Mesothelial cell of epicardium (in vitro differentiated cells): ENCODE results near the gene TIGD4. TPM values are rescaled to one million over a fixed set of nuclear protein-coding genes. Genes with fewer than 3 reads are reported as not detected.

ENCODE experiments used
- DNase-seq, 2 experiments: peaks; one replicate each; pipeline ENCODE4 v3.0.0; 2021; ENCODE audit warnings: low spot score in 2 of 2; ENCODE audit not compliant: unreplicated experiment in 2 of 2
- H3K27ac Mint-ChIP-seq: 2 replicates; pipeline ENCODE4 v1.8.0; 2021; ENCODE audit warnings: mixed read lengths
- H3K27me3 Mint-ChIP-seq: 2 replicates; pipeline ENCODE4 v1.8.0; 2021; ENCODE audit warnings: low read depth, mixed read lengths
- H3K36me3 Mint-ChIP-seq: 2 replicates; pipeline ENCODE4 v1.8.0; 2021; ENCODE audit warnings: mixed read lengths
- H3K4me1 Mint-ChIP-seq: 2 replicates; pipeline ENCODE4 v1.8.0; 2021; ENCODE audit warnings: mixed read lengths
- H3K4me3 Mint-ChIP-seq: 2 replicates; pipeline ENCODE4 v1.8.0; 2021; ENCODE audit warnings: mild to moderate bottlenecking, moderate library complexity, mixed read lengths
- H3K9me3 Mint-ChIP-seq: 2 replicates; pipeline ENCODE4 v1.8.0; 2021; ENCODE audit warnings: mixed read lengths
- total RNA-seq: library from RNA; stranded (reverse); gene quantifications from 3 replicates; pipeline ENCODE4 v1.2.1, GENCODE V29; 2021
- TF ChIP-seq, protein P1 (sequence below): fragments of 200-600 bp; sonication (generic); IDR thresholded peaks from one replicate; pipeline ENCODE4 v1.5.0; 2021; ENCODE audit warnings: antibody characterized with exemption; ENCODE audit not compliant: unreplicated experiment

The TIGD4 gene
- total RNA-seq, 1 donor from 2014 or later = 0.65 TPM

DNA sequence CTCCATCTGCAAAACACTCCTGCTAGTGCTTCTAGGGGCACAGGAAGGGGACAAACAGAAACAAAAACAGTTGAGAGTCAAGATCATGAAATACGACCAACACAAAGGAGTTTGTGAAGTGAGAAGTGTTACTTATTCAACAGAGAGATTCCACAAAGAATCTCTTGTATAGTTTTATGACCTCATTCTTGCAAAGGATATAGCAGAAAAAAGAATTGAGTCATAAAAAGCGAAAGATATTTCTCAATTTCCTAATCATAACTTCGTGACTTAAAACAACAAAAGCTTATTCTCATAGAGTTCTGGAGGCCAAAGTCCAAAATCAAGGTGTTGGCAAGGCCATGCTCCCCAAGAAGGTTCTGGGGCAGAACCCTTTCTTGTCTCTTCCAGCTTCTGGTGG lies 40.7 kb downstream of the TIGD4 start:
- Mint-ChIP-seq H3K4me1 (peaks cover 2% of the 10 kb centered on the region), H3K9me3 (no peaks in the 10 kb centered on the region), H3K36me3 (no peaks in the 10 kb centered on the region), H3K27ac (no peak overlapping the region), H3K4me3 (no peak overlapping the region), H3K27me3 (peaks cover 3% of the 10 kb centered on the region)
- TF ChIP-seq, protein P1, sequence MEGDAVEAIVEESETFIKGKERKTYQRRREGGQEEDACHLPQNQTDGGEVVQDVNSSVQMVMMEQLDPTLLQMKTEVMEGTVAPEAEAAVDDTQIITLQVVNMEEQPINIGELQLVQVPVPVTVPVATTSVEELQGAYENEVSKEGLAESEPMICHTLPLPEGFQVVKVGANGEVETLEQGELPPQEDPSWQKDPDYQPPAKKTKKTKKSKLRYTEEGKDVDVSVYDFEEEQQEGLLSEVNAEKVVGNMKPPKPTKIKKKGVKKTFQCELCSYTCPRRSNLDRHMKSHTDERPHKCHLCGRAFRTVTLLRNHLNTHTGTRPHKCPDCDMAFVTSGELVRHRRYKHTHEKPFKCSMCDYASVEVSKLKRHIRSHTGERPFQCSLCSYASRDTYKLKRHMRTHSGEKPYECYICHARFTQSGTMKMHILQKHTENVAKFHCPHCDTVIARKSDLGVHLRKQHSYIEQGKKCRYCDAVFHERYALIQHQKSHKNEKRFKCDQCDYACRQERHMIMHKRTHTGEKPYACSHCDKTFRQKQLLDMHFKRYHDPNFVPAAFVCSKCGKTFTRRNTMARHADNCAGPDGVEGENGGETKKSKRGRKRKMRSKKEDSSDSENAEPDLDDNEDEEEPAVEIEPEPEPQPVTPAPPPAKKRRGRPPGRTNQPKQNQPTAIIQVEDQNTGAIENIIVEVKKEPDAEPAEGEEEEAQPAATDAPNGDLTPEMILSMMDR = no peak
- no peak for DNase-seq

DNA sequence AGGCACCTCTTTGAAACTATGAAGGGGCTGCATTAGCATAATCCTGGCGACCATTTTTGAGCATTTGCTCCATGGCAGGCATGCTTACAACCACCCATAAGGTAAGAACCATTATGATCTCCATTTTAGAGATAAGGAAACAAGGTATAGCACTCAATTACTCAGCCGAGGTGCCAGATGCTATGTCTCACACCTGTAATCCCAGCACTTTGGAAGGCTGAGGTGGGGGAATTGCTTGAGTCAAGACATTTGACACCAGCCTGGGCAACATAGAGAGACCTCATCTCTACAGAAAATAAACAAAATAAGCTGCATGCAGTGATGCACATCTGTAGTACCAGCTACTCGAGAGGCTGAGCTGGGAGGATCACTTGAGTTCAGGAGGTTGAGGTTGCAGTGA lies 43.6 kb downstream of the TIGD4 start:
- DNase-seq = no peak
- Mint-ChIP-seq H3K27me3 (peaks cover 3% of the 10 kb centered on the region), H3K27ac (no peak overlapping the region), H3K9me3 (no peaks in the 10 kb centered on the region), H3K4me3 (no peak overlapping the region), H3K4me1 (peaks cover 2% of the 10 kb centered on the region), H3K36me3 (no peaks in the 10 kb centered on the region)
- TF ChIP-seq, protein P1 = no peak

DNA sequence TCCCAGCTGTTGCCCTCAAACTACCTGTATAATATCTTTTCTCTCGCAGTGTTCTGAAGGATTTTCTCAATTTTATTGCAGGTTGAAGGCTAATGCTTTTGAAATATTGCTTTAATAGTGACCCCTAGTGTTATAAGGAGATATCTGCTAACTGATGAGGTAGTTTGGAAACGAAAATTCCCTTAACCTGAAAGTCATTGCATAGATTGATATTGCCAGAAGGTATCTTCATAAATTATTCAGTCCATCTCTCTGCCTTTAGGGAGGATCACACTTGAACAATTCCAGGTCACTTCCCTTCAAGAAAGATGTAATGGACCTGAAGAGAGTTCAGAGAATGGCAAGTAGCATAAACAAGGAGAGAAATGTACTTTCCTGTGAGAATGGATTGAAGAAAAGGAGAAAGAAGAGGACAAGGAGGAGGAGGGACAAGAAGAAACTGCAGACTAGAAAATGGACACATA lies 44.1 kb downstream of the TIGD4 start:
- peaks cover 3% of the 10 kb centered on the region for H3K27me3 Mint-ChIP-seq
- no peak overlapping the region for H3K4me3 Mint-ChIP-seq
- H3K9me3 Mint-ChIP-seq = no peaks in the 10 kb centered on the region
- TF ChIP-seq, protein P1 = peak; percentile 46
- DNase-seq = no peak
- H3K27ac Mint-ChIP-seq = no peak overlapping the region
- peaks cover 2% of the 10 kb centered on the region for H3K4me1 Mint-ChIP-seq
- H3K36me3 Mint-ChIP-seq = no peaks in the 10 kb centered on the region

DNA sequence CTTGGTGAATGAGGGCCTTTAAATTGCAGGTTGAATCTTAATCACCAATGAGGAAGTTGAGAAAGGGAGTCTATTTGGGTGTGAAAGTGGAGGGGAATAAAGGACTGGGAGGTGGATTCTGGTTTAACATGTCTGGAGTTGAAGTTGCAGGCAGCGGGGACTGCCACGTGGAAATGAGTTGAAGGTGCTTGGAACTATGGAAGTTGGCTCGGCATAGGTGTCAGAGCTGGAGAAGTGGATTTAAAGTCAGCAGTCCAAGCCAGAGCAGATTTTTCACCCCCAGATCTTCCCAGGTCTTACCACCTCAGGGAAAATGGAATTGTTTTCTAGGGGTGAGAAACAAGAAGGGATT lies 44.9 kb downstream of the TIGD4 start:
- H3K4me1 Mint-ChIP-seq = peaks cover 2% of the 10 kb centered on the region
- no peaks in the 10 kb centered on the region for H3K9me3 Mint-ChIP-seq
- no peak overlapping the region for H3K27ac Mint-ChIP-seq
- H3K27me3 Mint-ChIP-seq = peaks cover 3% of the 10 kb centered on the region
- no peak overlapping the region for H3K4me3 Mint-ChIP-seq
- no peak for DNase-seq
- H3K36me3 Mint-ChIP-seq = no peaks in the 10 kb centered on the region
- TF ChIP-seq, protein P1 = no peak

DNA sequence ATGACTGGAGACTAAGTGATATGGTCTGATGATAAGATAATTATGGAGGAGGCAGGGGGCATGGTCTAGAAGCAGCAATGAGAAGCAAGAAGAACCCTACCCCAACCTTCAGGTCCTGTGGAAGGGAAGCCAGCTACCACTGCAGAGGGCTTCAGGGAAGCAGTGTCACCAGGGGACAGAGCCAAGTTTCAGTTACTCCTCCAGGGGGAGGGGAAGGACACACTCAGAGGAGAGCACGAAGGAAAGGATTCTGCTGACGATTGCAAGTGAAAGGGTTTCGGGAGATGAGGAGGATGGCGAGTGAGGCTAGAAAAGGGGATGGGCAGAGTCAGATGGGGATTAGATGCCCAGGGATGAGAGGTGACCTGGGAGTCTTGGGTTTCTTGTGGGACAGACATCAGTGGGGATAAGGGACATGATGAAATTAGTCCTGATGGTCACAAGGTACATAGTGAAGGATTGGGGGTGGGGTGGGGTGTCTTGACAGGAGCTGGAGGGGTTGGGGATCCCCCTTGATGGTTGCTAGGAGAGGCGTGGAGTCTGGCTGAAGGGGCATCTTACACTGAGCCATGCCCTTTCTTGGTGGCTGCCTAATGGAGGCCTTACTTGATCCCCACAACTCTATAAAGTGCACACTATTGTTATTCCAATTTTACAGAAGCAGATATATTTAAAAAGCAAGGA lies 45.4 kb downstream of the TIGD4 start:
- no peak overlapping the region for H3K4me3 Mint-ChIP-seq

More for the DNA sequence above, 45.4 kb downstream of the TIGD4 start:
- H3K27ac Mint-ChIP-seq = no peak overlapping the region
- TF ChIP-seq, protein P1 = no peak
- no peaks in the 10 kb centered on the region for H3K9me3 Mint-ChIP-seq
- peaks cover 2% of the 10 kb centered on the region for H3K4me1 Mint-ChIP-seq
- DNase-seq = no peak
- peaks cover 3% of the 10 kb centered on the region for H3K27me3 Mint-ChIP-seq
- H3K36me3 Mint-ChIP-seq = no peaks in the 10 kb centered on the region
